HG03571 (cell line): ENCODE results near the gene SPACDR.
"Not testable (repeated sequence)": the region's sequence is repeated elsewhere in the genome, so short reads cannot be mapped to it uniquely, and the experiment has no call there.

ENCODE experiments used
- ATAC-seq: cut with Tn5 transposase; IDR thresholded peaks from one replicate; pipeline ENCODE4 v1.9.1; 2021; ENCODE audit not compliant: unreplicated experiment

The SPACDR gene

GRCh38 chr7:100464210-100464660 is at the start of gene SPACDR:
Gene SPACDR, minus strand, starts transcription at chr7:100464260. Its CDS starts 235 bp downstream, at chr7:100464025.
- ATAC-seq: no peak

GRCh38 chr7:100513212-100513810 is 49.3 kb upstream of the SPACDR start:
- ATAC-seq: no peak

- ATAC-seq: no peak
Observed at GRCh38 chr7:100510437-100511239, 46.6 kb upstream of the SPACDR start.

- no peak for ATAC-seq
Observed at GRCh38 chr7:100509231-100509630, 45.2 kb upstream of the SPACDR start.

GRCh38 chr7:100506356-100506923 is 42.4 kb upstream of the SPACDR start:
- ATAC-seq: no peak

GRCh38 chr7:100504887-100505611 is 41.0 kb upstream of the SPACDR start:
- ATAC-seq: no peak

- ATAC-seq: not testable (repeated sequence)
Observed at GRCh38 chr7:100504031-100504430, 40.0 kb upstream of the SPACDR start.

GRCh38 chr7:100500743-100501142 is 36.7 kb upstream of the SPACDR start:
- not testable (repeated sequence) for ATAC-seq

GRCh38 chr7:100496509-100496908 is 32.4 kb upstream of the SPACDR start:
- no peak for ATAC-seq

- ATAC-seq: no peak
Observed at GRCh38 chr7:100493476-100494264, 29.6 kb upstream of the SPACDR start.

- no peak for ATAC-seq
Observed at GRCh38 chr7:100492738-100493475, 28.8 kb upstream of the SPACDR start.

GRCh38 chr7:100491192-100491578 is 27.1 kb upstream of the SPACDR start:
- no peak for ATAC-seq

GRCh38 chr7:100490483-100491191 is 26.6 kb upstream of the SPACDR start:
- ATAC-seq: no peak

GRCh38 chr7:100489824-100490223 is 25.8 kb upstream of the SPACDR start:
- no peak for ATAC-seq

GRCh38 chr7:100489121-100489520 is 25.1 kb upstream of the SPACDR start:
- no peak for ATAC-seq

GRCh38 chr7:100488333-100489095 is 24.5 kb upstream of the SPACDR start:
- ATAC-seq: no peak

- no peak for ATAC-seq
Observed at GRCh38 chr7:100486753-100487446, 22.8 kb upstream of the SPACDR start.

- no peak for ATAC-seq
Observed at GRCh38 chr7:100486111-100486636, 22.1 kb upstream of the SPACDR start.
